ENCODE data around the gene E2F1.

E2F1 gene, protein sequence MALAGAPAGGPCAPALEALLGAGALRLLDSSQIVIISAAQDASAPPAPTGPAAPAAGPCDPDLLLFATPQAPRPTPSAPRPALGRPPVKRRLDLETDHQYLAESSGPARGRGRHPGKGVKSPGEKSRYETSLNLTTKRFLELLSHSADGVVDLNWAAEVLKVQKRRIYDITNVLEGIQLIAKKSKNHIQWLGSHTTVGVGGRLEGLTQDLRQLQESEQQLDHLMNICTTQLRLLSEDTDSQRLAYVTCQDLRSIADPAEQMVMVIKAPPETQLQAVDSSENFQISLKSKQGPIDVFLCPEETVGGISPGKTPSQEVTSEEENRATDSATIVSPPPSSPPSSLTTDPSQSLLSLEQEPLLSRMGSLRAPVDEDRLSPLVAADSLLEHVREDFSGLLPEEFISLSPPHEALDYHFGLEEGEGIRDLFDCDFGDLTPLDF

DNA sequence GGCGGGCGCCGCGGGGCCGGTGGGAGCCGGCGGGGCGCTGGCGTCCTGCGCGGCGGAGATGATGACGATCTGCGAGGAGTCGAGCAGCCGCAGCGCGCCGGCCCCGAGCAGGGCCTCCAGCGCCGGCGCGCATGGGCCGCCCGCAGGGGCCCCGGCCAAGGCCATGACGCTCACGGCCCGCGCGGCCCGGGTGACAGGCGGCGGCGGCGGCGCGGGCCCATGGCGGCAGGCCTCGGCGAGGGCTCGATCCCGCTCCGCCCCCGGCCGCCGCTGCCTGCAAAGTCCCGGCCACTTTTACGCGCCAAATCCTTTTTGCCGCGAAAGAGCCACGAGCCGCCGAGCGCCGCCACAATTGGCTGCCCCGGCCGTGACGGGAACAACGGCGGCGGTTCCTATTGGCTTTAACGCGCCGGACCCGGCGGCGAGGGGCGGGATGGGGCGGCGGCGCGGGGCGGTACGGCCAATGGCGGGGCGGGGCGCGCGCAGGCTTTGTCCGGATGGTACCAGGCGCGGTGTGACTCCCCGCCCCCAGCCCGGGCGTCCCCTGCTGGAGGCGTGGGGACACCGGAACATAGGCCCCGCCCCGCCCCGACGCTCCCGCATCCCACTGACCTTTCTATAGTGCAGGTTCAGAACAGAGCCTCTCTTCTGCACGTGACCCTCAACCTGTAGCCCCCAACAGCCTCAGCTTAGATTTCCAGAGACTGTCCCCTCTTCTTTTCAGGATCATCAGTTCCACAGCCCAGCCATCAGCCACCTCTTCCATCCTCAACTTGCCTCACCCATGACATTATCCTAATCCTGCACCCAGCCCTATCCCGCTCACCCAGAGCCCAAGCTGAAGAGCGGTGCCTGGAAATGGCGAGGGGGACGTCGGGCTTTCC, at the start of gene E2F1:
Gene E2F1, minus strand, starts transcription at position 286 of the 884 bp plus-strand sequence. Its CDS starts 121 bp downstream, at position 165.
- DNase-seq (ENCODE audit: low read depth, low spot score): peak; percentile 98

DNA sequence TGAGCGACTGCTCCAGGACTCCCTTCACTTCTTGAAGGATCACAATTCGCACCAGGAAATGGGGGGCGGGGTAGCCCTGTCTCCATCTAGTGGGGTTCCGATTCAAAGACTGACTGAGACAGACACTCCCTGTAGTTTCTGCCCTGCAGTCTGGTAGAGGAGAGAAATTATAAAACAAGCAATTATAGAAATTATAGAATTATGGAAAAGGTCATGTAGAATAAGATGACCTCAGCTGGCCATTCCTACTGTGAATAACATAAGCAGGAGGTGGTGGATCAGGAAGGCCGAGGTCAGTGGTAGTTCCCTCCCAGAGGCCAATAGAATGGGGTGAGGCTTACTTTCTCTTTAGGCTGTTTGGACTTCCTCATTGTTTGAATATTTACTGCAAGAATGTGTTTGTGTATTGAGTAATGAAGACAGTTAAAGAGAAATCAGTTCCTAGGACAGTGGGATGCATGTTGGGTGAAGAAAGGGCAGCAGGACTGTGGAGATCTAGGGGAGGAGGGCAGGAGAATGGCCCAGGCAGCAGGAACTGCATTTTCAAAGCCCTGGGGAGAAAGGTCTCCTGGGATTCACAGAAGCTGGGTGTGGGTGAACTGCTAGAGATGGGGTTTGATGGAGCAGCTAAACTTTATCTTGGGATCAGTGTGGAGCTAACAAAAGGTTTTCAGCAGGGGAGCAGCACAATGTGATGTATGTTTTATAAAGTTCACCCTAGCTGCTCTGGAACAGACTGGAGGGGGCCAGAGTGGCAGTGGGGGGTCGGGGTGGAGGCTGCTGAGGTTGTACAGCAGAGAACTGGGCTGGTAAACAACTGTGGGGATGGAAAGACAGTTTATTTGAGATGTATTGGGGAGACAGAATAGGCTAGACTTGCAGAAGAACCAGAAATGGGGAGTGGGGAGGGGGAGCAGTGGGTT, 47.7 kb upstream of the E2F1 start:
- DNase-seq (ENCODE audit: low read depth, low spot score): peak; percentile 57

DNA sequence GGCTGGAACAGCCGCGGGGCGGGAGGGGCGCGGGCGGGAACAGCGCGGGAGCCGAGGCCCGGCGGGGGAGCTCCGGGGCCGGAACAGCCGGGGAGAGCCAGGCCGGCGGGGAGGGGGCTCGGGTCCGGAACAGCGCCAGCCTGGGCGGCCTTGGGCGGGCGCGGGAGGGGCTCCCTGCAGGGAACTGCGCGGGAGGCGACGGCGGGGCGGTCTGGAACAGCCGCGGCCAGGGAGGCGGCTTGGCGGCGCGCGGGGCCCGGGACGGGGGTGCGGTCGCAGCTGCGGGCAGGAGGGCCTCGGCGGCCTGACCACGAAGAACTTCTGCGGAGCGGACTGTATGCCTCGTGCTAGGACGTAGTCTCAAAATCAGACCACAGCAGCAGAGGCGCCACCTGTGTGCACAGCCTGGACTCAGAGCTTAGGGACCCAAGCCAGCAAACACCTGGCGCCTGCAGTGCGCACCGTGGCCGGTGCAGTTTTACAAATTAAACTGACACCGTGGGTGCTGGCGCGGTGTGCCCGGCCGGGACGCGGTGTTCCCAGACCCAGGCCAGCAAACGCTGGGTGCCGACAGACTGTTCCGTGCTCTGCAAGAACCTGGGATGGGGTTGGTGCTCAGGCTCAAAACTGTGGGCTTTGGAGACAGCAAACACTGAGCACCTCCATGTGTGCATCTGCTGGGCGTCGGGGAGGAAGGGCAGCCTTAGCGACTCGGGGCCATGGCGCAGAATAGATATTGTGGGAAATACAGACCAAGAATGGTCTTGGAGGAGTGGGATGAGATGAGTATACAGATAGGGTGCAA, 46.2 kb upstream of the E2F1 start:
- peak; percentile 95 for DNase-seq (ENCODE audit: low read depth, low spot score)

DNA sequence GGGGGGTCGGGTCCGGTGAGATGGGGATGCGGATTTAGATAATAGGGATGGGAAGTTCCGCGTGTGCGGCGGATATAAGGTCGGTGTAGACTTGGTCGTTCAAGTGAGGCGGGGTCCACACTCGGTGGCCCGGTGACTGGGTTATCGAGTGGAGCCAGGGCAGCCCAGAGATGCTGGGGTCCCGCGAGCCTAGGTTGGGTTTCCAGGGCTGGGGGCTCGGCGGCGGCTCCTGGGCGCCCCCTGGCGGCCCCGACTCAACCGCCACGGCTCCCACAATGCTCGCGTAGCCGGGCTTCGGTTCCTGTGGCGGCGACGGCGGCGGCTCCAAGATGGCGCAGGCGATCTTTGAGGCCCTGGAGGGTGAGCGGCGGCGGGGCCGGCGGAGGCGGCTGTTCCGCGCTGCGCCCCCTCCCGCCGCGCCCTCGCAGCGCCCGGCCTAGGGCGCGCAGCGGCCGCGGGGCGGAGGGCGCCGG, 45.5 kb upstream of the E2F1 start, which contains the start of gene ZNF341:
Gene ZNF341, plus strand, starts transcription at position 304 of the 473 bp plus-strand sequence. Its CDS starts 26 bp downstream, at position 330.
- DNase-seq (ENCODE audit: low read depth, low spot score): no peak

DNA sequence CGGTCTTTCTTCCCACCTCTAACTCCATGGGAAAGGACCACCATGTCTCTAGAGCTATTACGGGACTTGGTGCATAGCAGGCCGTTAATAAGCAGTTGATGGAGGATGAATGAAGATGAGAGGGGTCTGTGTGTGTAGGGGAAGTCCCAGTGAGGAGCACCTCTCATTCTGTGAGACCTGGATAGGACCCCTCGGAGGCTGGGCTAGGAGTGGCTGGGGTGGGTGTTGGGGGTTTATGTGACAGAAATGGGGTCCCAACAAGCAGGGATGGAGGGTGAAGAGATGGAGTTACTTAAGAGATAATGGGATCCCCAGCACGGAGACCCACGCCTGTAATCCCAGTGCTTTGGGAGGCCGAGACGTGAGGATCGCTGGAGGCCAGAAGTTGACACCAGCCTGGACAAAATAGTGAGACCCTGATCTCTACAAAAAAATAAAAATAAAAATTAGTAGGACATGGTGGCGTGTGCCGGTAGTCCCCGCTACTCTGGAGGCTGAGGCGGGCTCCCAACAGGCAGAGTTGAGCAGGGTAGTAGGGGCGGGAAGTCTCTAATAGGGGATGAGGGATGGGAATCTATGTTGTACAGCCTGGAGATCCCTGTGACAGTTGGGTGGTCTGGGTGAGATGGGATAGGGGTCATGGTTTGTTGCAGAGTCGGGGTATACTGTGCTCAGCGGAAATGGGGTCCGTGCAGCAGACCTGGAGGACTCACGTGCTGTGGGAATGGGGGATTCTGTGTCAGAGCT, 44.9 kb upstream of the E2F1 start:
- peak; percentile 9 for DNase-seq (ENCODE audit: low read depth, low spot score)

DNA sequence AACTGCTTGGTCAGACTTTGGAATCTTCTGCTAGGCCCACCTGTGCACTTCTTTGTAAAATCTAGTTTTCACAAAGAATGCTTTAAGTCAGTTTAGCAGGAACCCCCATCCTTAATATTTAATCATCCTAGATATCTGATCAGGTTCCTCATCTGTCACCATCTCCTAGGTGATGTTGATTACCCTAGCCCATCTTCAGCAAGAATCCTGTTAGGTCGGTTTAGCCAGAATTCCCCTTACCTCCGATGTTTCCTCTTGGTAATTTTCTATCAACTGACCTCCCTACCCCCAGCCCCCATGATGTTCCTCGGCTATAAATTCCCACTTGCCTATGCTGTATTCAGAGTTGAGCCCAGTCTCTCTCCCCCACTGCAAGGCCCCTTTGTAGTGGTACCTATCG, 42.9 kb upstream of the E2F1 start:
- DNase-seq (ENCODE audit: low read depth, low spot score): no peak

DNA sequence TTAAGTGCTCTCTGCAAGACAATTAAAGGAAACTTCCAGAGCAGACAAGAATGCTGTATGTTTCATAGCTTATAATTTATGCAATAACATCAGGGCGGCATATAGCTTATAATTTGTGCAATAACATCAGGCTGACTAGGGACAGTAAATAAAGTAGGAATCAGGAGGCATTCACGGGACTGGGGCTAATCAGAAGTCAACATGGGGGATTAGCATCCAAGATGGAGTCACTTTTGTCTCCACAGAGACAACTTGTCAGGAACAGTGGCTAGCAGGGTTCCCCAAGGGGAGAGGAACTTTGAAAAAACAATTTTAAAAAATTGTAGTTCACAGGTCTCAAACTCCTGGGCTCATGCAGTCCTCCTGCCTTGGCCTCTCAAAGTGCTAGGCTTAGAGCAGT, 42.3 kb upstream of the E2F1 start:
- no peak for DNase-seq (ENCODE audit: low read depth, low spot score)

DNA sequence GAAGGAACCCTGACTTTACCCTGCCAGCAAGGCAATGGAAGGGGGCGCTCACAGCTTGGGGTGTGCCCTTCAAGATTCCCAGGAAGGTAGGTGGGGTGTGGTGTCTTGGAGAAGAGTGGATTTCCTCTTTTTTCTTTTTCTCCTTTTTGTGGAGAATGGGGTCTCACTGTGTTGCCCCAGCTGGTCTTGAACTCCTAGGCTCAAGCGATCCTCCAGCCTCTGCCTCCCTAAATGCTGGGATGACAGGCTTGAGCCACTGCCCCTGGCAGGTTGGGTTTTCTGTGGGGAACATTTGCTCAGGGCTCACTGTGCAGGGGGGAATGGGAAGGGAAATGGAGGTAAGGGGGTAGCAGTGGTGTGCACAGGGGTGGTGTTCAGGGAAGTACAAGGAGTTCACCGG, 41.6 kb upstream of the E2F1 start:
- no peak for DNase-seq (ENCODE audit: low read depth, low spot score)

DNA sequence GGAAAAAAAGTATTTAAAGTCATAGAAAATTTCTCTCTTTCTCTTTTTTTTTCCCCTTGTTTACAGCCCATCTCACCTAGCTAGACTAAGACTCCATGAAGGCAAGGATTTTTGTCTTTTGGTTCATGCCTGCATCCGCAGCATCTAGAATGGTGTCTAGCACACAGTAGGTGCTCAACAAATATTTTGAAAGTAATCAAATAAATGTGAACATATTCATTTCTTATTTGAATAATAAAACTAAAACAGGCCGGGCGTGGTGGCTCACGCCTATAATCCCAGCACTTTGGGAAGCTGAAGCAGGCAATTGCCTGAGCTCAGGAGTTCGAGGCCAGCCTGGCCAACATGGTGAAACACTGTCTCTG, 40.9 kb upstream of the E2F1 start:
- no peak for DNase-seq (ENCODE audit: low read depth, low spot score)

DNA sequence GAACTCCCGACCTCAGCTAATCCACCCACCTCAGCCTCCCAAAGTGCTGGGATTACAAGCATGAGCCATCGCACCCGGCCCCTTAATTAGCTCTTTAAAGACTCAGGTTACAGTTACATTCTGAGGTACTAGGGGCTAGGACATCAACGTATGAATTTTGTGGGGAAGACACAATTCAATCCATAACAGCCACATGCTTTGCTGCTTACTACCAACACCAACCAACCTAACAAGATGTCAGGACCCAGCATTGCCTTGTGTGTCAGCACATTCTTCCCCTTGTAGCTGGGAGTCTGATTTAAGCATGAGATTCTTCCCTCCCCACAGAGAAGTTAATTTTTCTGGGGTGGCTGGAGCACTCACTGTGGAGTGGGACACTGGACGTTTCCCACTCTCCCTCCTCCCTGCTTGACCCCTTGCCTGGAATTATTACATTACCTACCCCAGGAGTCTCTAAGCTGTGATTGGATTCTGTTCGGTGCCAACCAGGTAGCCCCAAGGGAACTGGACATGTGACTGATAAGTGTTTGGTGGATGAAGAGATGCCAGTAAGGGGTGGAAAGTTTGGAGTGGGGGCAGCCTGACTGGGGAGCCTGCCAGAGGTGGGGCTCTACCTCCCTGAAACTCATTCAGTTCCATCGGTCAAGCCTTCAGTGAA, 39.6 kb upstream of the E2F1 start:
- no peak for DNase-seq (ENCODE audit: low read depth, low spot score)

DNA sequence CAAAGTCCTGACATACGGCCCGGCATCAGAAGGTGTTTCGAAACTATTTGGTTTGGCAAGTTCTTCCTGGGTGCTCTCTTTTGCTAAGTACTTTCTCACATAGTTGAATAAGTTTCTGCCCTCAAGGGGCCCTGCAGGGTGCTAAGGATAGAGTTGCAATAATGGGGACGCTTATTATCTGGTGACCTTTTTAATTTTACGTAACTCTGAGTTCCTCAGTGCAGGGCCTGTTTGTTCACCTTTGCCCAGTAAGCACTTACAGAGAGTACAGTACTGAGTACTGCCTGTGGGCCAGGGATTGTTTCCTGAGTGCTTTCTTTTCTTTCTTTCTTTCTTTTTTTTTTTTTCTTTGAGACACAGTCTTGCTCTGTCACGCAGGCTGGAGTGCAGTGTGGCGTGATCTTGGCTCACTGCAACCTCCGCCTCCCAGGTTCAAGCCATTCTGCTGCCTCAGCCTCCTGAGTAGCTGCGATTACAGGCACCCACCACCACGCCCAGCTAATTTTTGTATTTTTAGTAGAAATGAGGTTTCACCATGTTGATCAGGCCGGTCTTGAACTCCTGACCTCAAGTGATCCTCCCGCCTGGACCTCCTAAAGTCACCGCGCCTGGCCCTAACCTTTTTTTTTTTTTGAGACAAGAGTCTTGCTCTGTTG, 38.4 kb upstream of the E2F1 start:
- DNase-seq (ENCODE audit: low read depth, low spot score): no peak

DNA sequence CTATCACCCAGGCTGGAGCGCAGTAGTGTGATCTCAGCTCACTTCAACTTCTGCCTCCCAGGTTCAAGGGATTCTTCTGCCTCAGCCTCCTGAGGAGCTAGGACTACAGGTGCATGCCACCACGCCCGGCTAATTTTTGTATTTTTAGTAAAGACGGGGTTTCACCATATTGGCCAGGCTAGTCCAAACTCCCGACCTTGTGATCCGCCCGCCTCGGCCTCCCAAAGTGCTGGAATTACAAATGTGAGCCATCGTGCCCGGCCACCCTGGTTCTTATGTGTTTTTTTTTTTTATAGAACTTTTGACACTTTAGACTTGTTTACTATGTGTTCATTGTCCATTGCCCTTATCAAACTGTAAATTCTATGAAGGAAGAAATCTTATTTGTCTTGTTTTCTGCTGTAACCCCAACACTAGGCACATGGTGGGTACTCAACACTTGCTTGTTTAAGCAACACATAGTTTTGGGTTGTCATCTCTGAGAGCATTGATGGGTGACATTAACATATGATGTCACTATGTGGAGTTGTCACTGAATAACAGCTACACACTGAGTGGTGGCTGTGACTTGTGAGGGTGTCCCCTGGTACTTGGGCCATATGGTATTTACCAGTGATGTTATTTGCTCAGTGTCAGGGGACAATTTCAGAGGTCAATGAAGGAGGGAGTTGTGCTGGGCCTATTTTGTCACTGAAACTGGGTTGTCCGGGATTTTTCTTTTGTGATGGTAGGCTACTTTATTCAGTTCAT, 35.4 kb upstream of the E2F1 start:
- DNase-seq (ENCODE audit: low read depth, low spot score): no peak

DNA sequence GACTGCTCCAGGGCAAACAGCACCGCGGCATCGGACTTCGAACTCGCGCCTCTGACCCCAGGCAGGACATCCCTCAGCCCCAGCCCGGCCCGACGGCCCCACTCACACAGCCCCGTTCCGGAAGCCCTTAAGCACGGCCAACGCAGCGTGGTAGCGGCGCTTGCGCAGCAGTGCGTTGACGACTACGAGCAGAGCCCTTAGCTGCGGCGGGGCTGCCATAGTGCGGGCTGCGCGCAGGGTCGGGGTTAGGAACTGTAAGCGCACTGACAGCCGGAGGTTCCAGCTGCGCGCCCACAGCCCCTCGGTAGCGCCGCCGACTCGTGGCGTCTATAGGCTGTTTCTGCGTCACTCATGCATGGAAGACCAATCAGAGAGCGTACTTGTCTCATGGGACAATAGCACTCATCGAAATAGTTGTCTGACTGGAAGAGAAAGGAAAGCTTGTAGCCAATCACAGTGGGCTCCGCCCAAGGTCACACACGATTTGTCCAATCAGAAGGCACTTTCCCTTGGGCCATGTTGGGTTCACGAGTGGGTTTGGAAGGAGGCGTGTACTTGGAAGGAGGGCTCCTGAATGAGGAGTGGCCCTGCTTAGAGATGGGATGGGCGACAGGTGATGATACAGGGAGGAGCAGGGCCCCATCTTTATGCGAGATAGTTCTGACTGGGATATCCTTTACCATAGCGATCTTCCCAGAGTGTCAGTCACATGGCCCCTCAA, 34.0 kb upstream of the E2F1 start, which contains the start of gene PXMP4:
Gene PXMP4, minus strand, starts transcription at position 322 of the 721 bp plus-strand sequence. Its CDS starts 103 bp downstream, at position 219.
- DNase-seq (ENCODE audit: low read depth, low spot score): peak; percentile 97

DNA sequence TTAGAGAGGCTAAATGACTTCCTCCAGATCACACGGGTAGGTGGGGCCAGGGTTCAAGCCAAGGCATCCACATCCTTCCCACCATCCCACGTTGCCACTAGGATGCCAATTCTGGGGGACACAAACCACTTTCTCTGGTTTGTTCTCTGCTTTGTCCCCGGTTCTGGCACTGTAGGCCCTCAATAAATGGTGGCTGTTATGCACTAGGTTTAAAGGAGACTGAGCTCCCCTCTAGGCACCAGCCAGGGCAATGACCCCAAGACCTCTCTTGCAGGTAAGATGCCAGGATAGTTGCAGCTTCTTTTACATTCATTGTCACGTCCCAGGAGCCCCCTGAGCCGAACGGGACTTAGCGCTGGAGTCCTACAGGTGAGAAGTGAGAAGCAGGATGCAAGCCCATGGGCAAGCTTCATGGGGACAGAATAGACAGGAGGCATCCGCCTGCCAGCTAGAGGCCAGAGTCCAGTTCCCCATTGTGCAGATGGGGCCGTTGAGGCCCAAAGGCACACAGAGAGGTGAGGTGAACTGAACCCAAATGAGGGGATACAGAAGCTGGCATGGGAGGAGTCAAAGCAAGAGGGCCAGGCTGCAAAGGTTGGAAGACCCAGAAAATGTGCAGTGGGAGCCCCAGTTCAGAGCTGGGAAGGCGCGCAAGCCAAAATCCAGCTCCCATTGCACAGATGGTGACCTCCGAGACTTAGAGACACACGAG, 33.2 kb upstream of the E2F1 start:
- no peak for DNase-seq (ENCODE audit: low read depth, low spot score)

DNA sequence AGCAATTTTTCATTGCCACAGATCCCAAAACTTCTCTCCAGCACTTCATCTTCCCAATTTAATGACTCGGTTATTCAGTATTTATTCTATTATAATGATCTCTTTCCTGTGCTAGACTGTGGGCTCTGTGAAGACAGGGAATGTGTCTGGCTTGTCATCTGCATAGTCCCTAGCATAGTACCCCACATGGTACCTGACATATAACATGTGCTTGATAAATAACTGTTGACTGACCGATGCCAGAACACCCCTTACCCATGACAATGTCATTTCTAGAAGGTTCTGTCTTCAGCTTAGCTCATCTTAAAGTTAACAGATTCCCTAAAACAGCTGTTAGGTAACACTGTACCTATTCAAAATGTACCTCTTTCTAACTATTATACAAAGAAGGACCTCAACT, 30.3 kb upstream of the E2F1 start:
- DNase-seq (ENCODE audit: low read depth, low spot score): no peak

DNA sequence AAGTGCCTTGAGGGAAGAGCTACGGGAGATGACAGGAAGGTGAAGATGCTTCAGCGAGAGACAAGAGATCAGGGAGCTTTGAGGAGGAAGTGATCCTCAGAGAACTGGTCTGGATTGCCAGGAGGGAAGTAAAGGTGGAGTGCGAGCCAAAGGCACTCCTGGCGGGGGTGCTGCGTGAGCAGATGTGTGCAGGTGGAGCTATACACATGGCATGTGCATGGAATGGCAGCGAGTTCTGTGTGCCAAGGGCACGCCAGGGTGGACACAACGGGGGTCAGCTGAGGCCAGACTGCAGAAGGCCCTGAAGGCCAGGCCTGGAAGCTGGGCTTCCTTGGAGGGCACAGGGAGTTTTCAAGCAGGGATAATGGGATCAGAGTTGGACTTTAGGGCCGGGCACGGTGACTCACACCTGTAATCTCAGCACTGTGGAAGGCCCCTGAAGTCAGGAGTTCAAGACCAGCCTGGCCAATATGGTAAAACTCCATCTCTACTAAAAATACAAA, 27.7 kb upstream of the E2F1 start:
- DNase-seq (ENCODE audit: low read depth, low spot score): no peak

DNA sequence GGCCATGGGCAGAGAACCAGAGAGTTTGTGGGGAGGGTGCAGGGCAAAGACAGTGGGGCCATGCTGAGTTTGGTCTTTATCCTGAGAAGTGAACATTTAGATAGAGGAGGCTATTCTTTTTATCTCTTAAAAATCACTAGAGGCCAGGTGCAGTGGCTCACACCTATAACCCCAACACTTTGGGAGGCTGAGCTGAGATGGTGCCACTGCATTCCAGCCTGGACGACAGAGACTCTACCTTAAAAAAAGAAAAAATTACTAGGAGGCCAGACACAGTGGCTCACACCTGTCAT, 25.2 kb upstream of the E2F1 start:
- DNase-seq (ENCODE audit: low read depth, low spot score): no peak
